Measurements from ENCODE around the gene GLB1L3.

DNA sequence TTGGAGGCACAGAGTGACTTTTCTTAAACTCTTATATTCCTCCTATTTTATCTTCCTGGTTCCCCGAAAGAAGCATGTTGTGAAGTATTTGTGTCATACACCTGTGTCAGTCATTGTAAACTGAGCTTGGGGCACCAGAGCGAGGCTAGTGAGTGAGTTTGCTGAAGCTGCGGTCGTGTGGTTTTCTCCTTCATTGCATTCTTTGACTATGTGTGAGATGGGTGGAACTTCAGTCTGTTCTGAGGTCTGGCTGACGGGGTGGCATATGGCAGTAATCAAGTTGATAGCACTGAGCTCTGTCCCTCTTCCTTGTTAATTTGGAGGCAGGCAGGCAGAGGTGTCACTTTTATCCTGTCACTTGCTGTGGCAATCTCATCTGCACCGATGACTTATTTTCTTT lies 47.6 kb upstream of the GLB1L3 start:
- TF ChIP-seq, protein P1, sequence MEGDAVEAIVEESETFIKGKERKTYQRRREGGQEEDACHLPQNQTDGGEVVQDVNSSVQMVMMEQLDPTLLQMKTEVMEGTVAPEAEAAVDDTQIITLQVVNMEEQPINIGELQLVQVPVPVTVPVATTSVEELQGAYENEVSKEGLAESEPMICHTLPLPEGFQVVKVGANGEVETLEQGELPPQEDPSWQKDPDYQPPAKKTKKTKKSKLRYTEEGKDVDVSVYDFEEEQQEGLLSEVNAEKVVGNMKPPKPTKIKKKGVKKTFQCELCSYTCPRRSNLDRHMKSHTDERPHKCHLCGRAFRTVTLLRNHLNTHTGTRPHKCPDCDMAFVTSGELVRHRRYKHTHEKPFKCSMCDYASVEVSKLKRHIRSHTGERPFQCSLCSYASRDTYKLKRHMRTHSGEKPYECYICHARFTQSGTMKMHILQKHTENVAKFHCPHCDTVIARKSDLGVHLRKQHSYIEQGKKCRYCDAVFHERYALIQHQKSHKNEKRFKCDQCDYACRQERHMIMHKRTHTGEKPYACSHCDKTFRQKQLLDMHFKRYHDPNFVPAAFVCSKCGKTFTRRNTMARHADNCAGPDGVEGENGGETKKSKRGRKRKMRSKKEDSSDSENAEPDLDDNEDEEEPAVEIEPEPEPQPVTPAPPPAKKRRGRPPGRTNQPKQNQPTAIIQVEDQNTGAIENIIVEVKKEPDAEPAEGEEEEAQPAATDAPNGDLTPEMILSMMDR (IDR thresholded peaks at IDR 0.05), result no peak
- TF ChIP-seq POLR2A (IDR thresholded peaks at IDR 0.05), result no peak

Measured in heart left ventricle (tissue), 13 donors.